Stimulated activated CD4-positive, alpha-beta T cell treated with anti-CD3 and anti-CD28 coated beads, Interleukin-15, amount 100 ng/mL, for 48 hours (primary cell): ENCODE data around the gene TTL.
"Not testable (repeated sequence)": the region's sequence is repeated elsewhere in the genome, so short reads cannot be mapped to it uniquely, and the experiment has no call there.

Experiments used
- DNase-seq, 2 donors: peaks; one replicate each; pipeline ENCODE4 v3.0.0-alpha.2; 2020; ENCODE audit warnings: low read depth in 2 of 2

TTL gene

GRCh38 chr2:112481528-112482233, at the start of gene TTL:
TSS of gene TTL (plus strand) at chr2:112482156. CDS start at chr2:112482345, 189 bp downstream.
- DNase-seq: peak in 1 of 2 donors; percentile 70

- not testable (repeated sequence) for DNase-seq
Observed at GRCh38 chr2:112432390-112432734, 49.6 kb upstream of the TTL start.

GRCh38 chr2:112432735-112433479, 49.0 kb upstream of the TTL start:
- not testable (repeated sequence) for DNase-seq

GRCh38 chr2:112433480-112433879, 48.5 kb upstream of the TTL start, which contains the start of gene RGPD8:
TSS of gene RGPD8 (minus strand) at chr2:112433645. CDS start at chr2:112433453, 192 bp downstream.
- DNase-seq: peak; percentile 68 to 89

GRCh38 chr2:112433932-112434730, 47.8 kb upstream of the TTL start:
- DNase-seq: no peak

- not testable (repeated sequence) for DNase-seq
Observed at GRCh38 chr2:112434890-112435715, 46.9 kb upstream of the TTL start.

GRCh38 chr2:112435716-112436431, 46.1 kb upstream of the TTL start:
- DNase-seq: not testable (repeated sequence)

GRCh38 chr2:112436993-112437392, 45.0 kb upstream of the TTL start:
- not testable (repeated sequence) for DNase-seq

- not testable (repeated sequence) for DNase-seq
Observed at GRCh38 chr2:112437405-112437831, 44.5 kb upstream of the TTL start.

- DNase-seq: not testable (repeated sequence)
Observed at GRCh38 chr2:112438603-112439261, 43.2 kb upstream of the TTL start.

GRCh38 chr2:112444256-112444655, 37.7 kb upstream of the TTL start:
- DNase-seq: not testable (repeated sequence)

- no peak for DNase-seq
Observed at GRCh38 chr2:112449854-112450253, 32.1 kb upstream of the TTL start.

- no peak for DNase-seq
Observed at GRCh38 chr2:112451317-112451716, 30.6 kb upstream of the TTL start.

- no peak for DNase-seq
Observed at GRCh38 chr2:112454586-112454985, 27.4 kb upstream of the TTL start.

GRCh38 chr2:112459372-112459771, 22.6 kb upstream of the TTL start:
- DNase-seq: no peak

- no peak for DNase-seq
Observed at GRCh38 chr2:112462178-112462577, 19.8 kb upstream of the TTL start.

- no peak for DNase-seq
Observed at GRCh38 chr2:112463256-112463655, 18.7 kb upstream of the TTL start.

GRCh38 chr2:112465382-112465781, 16.6 kb upstream of the TTL start:
- no peak for DNase-seq

- DNase-seq: no peak
Observed at GRCh38 chr2:112472547-112473263, 9.3 kb upstream of the TTL start.
